ENCODE measurements around the gene TXNDC17. TPM values are rescaled to one million over a fixed set of nuclear protein-coding genes. Genes with fewer than 3 reads are reported as not detected.

The TXNDC17 gene
- total RNA-seq, 1 experiment from 2014 or later, result 151 TPM

- no peaks in the 10 kb centered on the region for H3K9me3 Mint-ChIP-seq
- ChIA-PET POLR2A (no interaction called here), CTCF (no interaction called here)
- no peak overlapping the region for H3K4me3 Mint-ChIP-seq
- peaks cover 43% of the 10 kb centered on the region for H3K36me3 Mint-ChIP-seq
- no peak overlapping the region for H3K27ac Mint-ChIP-seq
- DNase-seq (ENCODE audit: low spot score) (no peak), ATAC-seq (no peak)
- no peaks in the 10 kb centered on the region for H3K4me1 Mint-ChIP-seq
- TF ChIP-seq JUN (CRISPR knock-in tag; IDR thresholded peaks at IDR 0.05) (no peak), FOXJ3 (CRISPR knock-in tag; IDR thresholded peaks at IDR 0.05; ENCODE audit: borderline replicate concordance) (no peak), ZNF121 (CRISPR knock-in tag; IDR thresholded peaks at IDR 0.05) (no peak), ZNF281 (CRISPR knock-in tag; IDR thresholded peaks at IDR 0.05) (no peak), ZMAT4 (CRISPR knock-in tag; IDR thresholded peaks at IDR 0.05) (no peak), CREM (CRISPR knock-in tag; IDR thresholded peaks at IDR 0.05) (no peak), RELA (CRISPR knock-in tag; IDR thresholded peaks at IDR 0.05; ENCODE audit: borderline replicate concordance) (no peak), ZNF423 (CRISPR knock-in tag; IDR thresholded peaks at IDR 0.05) (no peak), SMAD3 (CRISPR knock-in tag; IDR thresholded peaks at IDR 0.05; ENCODE audit: borderline replicate concordance) (no peak), NFE2L1 (CRISPR knock-in tag; IDR thresholded peaks at IDR 0.05) (no peak), ZNF671 (CRISPR knock-in tag; IDR thresholded peaks at IDR 0.05) (no peak), ZBTB21 (CRISPR knock-in tag; IDR thresholded peaks at IDR 0.05; ENCODE audit: borderline replicate concordance) (no peak), GABPB1 (CRISPR knock-in tag; IDR thresholded peaks at IDR 0.05) (no peak), ETV6 (CRISPR knock-in tag; IDR thresholded peaks at IDR 0.05) (no peak), FOXP4 (CRISPR knock-in tag; IDR thresholded peaks at IDR 0.05) (no peak), PREB (CRISPR knock-in tag; IDR thresholded peaks at IDR 0.05; ENCODE audit: borderline replicate concordance) (no peak), NR1H2 (CRISPR knock-in tag; IDR thresholded peaks at IDR 0.05) (no peak), CBFB (CRISPR knock-in tag; IDR thresholded peaks at IDR 0.05; ENCODE audit: low read depth) (no peak), NFYB (CRISPR knock-in tag; conservative IDR thresholded peaks at IDR 0.05; ENCODE audit: low read depth) (no peak), RORB (CRISPR knock-in tag; IDR thresholded peaks at IDR 0.05) (no peak)
- H3K27me3 Mint-ChIP-seq (ENCODE audit: low read depth), result no peaks in the 10 kb centered on the region
Measured at GRCh38 chr17:6626616-6627015, 14.2 kb upstream of the TXNDC17 start.

- POLR2A ChIA-PET, result no interaction called here
- Mint-ChIP-seq H3K36me3 (peaks cover 43% of the 10 kb centered on the region), H3K27me3 (ENCODE audit: low read depth) (no peaks in the 10 kb centered on the region), H3K27ac (no peak overlapping the region), H3K4me3 (no peak overlapping the region), H3K9me3 (no peaks in the 10 kb centered on the region), H3K4me1 (no peaks in the 10 kb centered on the region)
- DNase-seq (ENCODE audit: low spot score) (no peak), ATAC-seq (no peak)
- CTCF ChIA-PET, result no interaction called here
- TF ChIP-seq SP1 (CRISPR knock-in tag; conservative IDR thresholded peaks at IDR 0.05) (no peak), GTF2I (CRISPR knock-in tag; conservative IDR thresholded peaks at IDR 0.05) (no peak), ZNF396 (CRISPR knock-in tag; IDR thresholded peaks at IDR 0.05; ENCODE audit: borderline replicate concordance) (no peak), ATF1 (CRISPR knock-in tag; IDR thresholded peaks at IDR 0.05) (no peak), ZBTB43 (CRISPR knock-in tag; IDR thresholded peaks at IDR 0.05) (no peak), ZSCAN18 (CRISPR knock-in tag; IDR thresholded peaks at IDR 0.05) (no peak), ATF2 (CRISPR knock-in tag; IDR thresholded peaks at IDR 0.05; ENCODE audit: borderline replicate concordance, low read depth) (no peak), NFATC4 (CRISPR knock-in tag; IDR thresholded peaks at IDR 0.05) (no peak), FOXP1 (CRISPR knock-in tag; IDR thresholded peaks at IDR 0.05; ENCODE audit: borderline replicate concordance) (no peak), CREM (CRISPR knock-in tag; IDR thresholded peaks at IDR 0.05) (no peak)
Measured at GRCh38 chr17:6627019-6627418, 13.8 kb upstream of the TXNDC17 start.
